HPDE6-E6E7 (cell line): ENCODE results near the gene CLIP1.
A peak's percentile ranks its signal among the peaks of the same experiment; 100 is the strongest.
"Not testable (repeated sequence)": the region's sequence is repeated elsewhere in the genome, so short reads cannot be mapped to it uniquely, and the experiment has no call there.

ENCODE experiments used
- DNase-seq: peaks from one replicate; pipeline ENCODE4 v3.0.0; 2011; ENCODE audit warnings: missing footprints; ENCODE audit errors: extremely low spot score

Gene CLIP1

GRCh38 chr12:122435186-122435585 is 12.7 kb upstream of the CLIP1 start:
- no peak for DNase-seq

GRCh38 chr12:122429043-122429442 is 6.6 kb upstream of the CLIP1 start:
- DNase-seq: not testable (repeated sequence)

- no peak for DNase-seq
These were observed 4.9 kb upstream of the CLIP1 start for GRCh38 chr12:122427403-122427802.

- DNase-seq: no peak
These were observed 1.0 kb upstream of the CLIP1 start for GRCh38 chr12:122423258-122424165.

DNA sequence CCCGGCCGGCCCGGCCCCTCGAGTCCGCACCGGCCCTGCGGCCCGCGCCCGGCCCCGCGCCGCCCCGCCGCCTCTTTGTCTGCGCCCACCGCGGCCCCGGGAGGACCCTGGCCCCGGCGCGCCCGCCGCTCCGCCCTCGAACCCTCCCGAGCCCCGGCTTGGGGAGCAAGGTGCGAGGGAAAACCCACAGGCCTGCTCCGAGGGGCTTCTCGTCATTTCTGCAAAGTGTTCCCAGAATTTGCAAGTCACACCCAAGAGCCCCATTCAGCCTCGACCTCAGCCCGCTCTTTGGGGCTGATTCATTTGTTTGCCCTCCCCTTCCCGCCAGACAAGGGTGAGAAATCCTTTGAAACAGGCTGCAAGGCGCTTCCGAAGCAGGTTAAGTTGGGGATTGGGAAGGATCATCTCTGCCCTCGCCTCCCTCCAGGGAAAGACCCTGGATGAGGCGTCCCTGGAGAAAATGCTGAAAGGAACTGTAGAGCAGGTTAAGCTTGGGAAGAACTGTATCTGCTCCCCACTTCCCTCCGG is 325 bp upstream of the CLIP1 start:
- DNase-seq: no peak

DNA sequence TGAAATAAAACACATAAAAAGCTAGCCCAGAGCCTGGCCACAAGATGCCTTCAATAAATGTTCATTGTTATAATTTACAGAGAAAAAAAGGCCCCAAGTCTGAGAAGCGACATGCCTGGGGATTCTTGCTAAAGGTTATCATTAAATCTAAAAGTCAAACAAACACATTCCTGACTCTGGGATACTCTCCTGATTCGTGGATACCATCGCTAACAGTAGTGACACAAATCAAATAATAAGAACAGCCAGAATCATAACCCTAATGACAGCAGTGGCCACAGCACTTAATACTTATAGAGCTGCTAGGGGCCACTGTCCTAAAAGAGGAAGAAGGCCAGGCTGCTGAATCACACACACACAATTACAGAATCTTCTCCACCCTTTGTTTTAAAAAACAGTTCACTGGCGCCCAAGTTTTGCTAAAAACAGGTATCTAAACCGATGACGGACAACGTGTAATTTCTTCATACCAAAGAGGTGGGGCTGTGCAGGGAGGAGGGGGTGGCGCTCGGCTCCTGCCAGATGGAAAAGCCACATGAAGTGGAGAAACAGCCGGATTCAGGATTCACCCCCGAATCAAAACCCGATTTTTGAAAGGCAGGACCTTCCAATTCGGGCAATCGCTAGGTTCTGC is 1.2 kb downstream of the CLIP1 start:
- DNase-seq: no peak

DNA sequence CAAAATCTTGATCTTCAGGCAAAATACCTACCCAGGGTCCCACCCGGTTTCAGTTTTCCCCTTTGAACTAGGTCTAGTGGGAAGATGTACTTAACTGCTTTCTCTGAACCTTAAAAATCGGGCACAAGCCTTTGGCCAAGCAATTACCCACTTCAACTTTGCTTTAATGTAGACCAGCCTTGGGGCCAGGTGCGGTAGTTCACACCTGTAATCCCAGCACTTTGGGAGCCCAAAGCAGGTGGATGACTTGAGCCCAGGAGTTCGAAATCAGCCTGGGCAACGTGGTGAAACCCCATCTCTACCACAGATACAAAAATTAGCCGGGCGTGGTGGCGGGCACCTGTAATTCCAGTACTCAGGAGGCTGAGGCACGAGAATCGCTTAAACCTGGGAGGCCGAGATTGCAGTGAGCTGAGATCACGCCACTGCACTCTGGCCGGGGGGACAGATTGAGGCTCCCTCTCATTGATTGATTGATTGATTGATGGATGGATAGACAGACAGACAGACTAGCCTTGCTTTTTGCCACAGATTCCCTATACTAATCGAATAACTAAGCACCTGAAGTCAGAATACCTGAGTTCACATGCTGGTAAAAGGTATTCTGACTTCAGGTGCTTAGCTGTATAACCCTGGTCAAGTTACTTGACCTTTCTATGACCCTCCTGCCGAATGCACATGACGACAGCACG is 1.9 kb downstream of the CLIP1 start:
- DNase-seq: no peak

GRCh38 chr12:122419094-122419493 is 3.4 kb downstream of the CLIP1 start:
- DNase-seq: not testable (repeated sequence)

DNA sequence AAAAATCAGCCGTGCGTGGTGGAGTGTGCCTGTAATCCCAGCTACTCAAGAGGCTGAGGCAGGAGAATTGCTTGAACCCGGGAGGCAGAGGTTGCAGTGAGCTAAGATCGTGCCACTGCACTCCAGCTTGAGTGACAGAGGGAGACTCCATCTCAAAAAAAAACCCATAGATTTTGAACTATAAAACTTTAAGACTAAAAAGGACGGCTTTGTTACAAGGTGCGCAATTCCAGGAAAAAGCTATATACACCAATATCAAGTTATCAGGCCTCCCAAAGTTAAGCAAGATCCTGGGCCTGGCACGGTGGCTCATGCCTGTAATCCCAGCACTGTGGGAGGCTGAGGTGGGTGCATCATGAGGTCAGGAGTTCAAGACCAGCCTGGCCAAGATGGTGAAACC is 6.8 kb downstream of the CLIP1 start:
- DNase-seq: not testable (repeated sequence)

GRCh38 chr12:122413516-122414404 is 8.7 kb downstream of the CLIP1 start:
- DNase-seq: no peak

DNA sequence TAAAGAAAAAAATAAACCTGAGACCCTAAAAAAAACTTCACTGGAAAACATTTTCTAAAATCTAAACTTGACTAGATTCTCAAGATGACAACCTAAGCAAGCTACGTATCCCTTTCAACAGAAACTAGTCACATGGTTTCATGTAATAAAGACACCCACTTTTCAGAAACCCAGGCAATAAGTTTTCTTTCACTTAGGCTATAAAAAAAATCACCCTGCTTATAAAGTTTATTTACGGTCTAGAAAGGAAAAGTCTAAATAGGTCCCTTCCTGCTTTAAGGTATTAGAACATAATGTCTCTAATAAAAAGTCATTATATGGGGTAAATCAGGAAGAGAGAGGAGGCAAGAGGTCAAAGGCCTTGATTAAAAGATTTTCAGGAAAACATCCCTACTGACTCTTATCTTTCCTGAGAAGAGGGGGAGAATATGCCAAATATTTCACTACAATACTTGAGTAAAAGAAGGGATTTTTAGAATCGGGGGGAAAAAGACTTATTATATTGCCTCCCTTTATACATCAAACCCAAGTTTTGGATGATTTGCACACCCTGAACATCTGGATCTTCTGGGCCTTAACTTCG is 9.5 kb downstream of the CLIP1 start:
- no peak for DNase-seq

DNA sequence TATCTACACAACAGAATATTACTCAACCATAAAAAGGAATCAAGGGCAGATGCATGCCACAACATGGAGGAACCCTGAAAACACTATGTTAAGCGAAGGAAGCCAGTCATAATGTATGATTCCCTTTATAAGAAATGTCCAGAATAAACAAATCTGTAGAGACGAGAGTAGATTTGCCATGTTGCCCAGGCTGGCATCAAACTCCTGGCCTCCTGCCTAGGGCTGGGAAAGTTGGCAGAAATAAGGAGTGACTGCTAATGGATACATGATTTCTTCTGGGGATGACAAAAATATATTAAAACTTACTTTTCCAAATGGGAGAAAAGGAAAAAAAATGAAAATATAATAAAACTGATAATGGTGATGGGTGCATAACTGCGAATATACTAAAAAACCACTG is 10.9 kb downstream of the CLIP1 start:
- DNase-seq: no peak

DNA sequence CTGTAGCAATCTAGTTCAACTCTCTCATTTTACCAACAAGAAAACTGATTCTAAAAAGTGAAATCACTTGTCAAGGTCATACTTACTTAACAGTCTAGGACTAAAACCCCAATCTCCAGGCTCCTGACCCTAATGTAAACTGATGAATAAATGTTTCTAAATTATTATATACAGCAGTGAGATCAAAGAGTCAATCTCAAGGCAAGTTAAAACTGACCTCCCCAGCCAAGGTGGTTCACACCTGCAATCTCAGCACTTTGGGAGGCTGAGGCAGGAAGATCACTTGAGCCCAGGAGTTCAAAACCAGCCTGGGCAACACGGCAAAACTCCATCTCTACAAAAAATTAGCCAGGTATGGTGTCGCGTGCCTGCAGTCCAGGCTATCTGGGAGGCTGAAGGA is 15.3 kb downstream of the CLIP1 start:
- no peak for DNase-seq

GRCh38 chr12:122406701-122407164 is 15.7 kb downstream of the CLIP1 start:
- no peak for DNase-seq

DNA sequence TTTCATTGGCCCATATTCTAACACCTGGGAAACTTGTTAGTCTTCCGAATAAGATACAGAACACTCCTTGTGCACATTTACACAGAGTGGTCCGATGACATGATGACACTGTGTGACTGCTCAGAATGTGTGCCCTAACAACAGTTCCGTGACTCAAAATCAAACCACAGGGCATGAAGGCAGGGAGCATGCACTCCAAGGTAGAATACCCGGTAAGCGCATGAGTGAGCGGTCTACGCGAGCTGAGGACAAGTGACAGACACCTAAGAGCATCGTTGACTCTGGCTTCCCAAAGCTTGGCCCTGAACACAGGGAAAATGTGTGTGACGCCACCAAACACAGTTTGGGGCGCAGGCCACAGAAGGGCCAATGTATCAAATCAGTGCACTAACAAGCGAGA is 18.6 kb downstream of the CLIP1 start:
- no peak for DNase-seq

DNA sequence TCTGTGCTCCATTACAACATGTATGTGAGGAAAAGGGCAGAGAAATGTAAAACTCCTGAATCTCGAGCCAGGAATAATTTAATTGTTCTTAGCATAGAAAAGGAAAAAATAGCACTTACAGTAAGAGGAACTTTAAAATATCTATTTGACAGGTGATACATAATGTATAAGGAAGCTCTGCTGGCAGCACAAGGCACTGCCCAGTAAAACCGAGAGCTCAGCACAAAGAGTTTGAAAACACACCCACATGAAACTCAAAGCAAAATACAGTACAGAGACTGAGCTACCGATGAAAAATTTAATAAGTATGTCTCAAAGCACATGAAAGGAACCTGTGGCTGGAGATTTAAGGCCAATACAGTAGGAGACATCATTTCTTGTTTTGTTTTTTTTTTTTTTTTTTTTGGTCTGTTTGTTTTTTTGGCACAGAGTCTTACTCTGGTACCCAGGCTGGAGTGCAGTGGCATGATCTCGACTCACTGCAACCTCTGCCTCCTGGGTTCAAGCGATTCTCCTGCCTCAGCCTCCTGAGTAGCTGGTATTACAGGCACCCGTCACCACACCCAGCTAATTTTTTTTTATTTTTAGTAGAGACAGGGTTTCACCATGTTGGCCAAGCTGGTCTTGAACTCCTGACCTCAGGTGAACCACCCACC is 19.2 kb downstream of the CLIP1 start:
- DNase-seq: no peak

- no peak for DNase-seq
These were observed 20.2 kb downstream of the CLIP1 start for GRCh38 chr12:122402264-122402663.

GRCh38 chr12:122399592-122400373 is 22.7 kb downstream of the CLIP1 start:
- peak; percentile 62 for DNase-seq

DNA sequence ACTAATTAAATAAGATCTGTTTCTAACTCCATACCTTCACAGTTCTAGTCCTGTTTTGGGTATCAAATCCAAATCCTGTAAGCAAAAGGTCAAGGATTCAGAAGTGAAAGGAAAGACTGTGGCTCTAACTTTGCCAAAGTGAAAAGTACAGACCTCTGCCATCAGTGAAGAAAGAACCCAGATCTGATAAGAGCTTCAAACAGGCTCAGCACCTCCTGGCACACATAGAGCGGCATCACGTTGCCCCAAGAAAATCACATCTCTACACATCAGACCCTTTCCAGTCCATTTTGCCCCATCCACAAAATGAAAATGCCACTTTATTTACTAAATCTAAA is 23.2 kb downstream of the CLIP1 start:
- no peak for DNase-seq

- not testable (repeated sequence) for DNase-seq
These were observed 24.5 kb downstream of the CLIP1 start for GRCh38 chr12:122397981-122398380.
